HEK293 (cell line): Measurements from ENCODE around the gene RACGAP1.

ENCODE experiments used
- CTCF ChIA-PET: fragments of 350-600 bp; formaldehyde crosslinking; extraction: SDS; loops from one replicate; lab custom pipeline; 2021; ENCODE audit warnings: antibody characterized with exemption; lab: Yijun Ruan, JAX
- POLR2A ChIA-PET: fragments of 300-600 bp; formaldehyde crosslinking; extraction: SDS; loops from one replicate; lab custom pipeline; 2020; ENCODE audit warnings: antibody characterized with exemption, inconsistent platforms; lab: Yijun Ruan, JAX
- H3K27ac ChIP-seq: fragments of 200-500 bp; sonication (Bioruptor generic); 2 replicates; pipeline ENCODE4 v1.5.1; 2014; ENCODE audit warnings: low read depth, low read length, control low read depth, inconsistent platforms; ENCODE audit errors: extremely low read depth
- H3K36me3 ChIP-seq, 2 experiments: fragments of 200-500 bp in 1 of 2; sonication (Bioruptor generic) in 1 of 2; 1 replicate in 1 of 2; 2 replicates in 1 of 2; pipeline ENCODE4 v1.5.1; 2014 to 2017; ENCODE audit warnings: inconsistent platforms in 2 of 2, low read length in 2 of 2; ENCODE audit not compliant: control insufficient read depth in 2 of 2, insufficient read depth in 1 of 2
- H3K4me1 ChIP-seq: fragments of 200-500 bp; sonication (Bioruptor generic); 2 replicates; pipeline ENCODE4 v1.5.1; 2014; ENCODE audit warnings: mild to moderate bottlenecking, low read length, inconsistent platforms; ENCODE audit not compliant: control insufficient read depth, insufficient read depth
- H3K4me3 ChIP-seq: 2 replicates; pipeline ENCODE4 v1.5.1; 2011; ENCODE audit warnings: low read depth, mild to moderate bottlenecking, control low read depth, low read length, moderate library complexity
- H3K9me3 ChIP-seq: fragments of 200-500 bp; sonication (Bioruptor generic); 2 replicates; pipeline ENCODE4 v1.5.1; 2014; ENCODE audit warnings: low read depth, low read length, inconsistent platforms; ENCODE audit not compliant: control insufficient read depth, insufficient read depth
- AEBP2 ChIP-seq: fragments of 450-650 bp; formaldehyde crosslinking; IDR thresholded peaks from 2 replicates; pipeline ENCODE4 v1.5.1; 2016; ENCODE audit warnings: missing biosample characterization, missing genetic modification characterization, borderline replicate concordance
- CTCF ChIP-seq: fragments of 450-650 bp; formaldehyde crosslinking; IDR thresholded peaks from 2 replicates; pipeline ENCODE4 v1.5.1; 2016; ENCODE audit warnings: missing biosample characterization, missing genetic modification characterization
- EGR2 ChIP-seq: fragments of 450-650 bp; formaldehyde crosslinking; IDR thresholded peaks from 2 replicates; pipeline ENCODE4 v1.5.1; 2016; ENCODE audit warnings: low read depth, missing biosample characterization, missing genetic modification characterization
- KLF16 ChIP-seq: fragments of 450-650 bp; formaldehyde crosslinking; IDR thresholded peaks from 2 replicates; pipeline ENCODE4 v1.5.1; 2017; ENCODE audit warnings: missing biosample characterization, missing genetic modification characterization
- OSR2 ChIP-seq: fragments of 450-650 bp; formaldehyde crosslinking; IDR thresholded peaks from 2 replicates; pipeline ENCODE4 v1.5.1; 2016; ENCODE audit warnings: missing biosample characterization, missing genetic modification characterization
- ZBTB44 ChIP-seq: fragments of 450-650 bp; IDR thresholded peaks from 2 replicates; pipeline ENCODE4 v1.5.1; 2018; ENCODE audit warnings: missing biosample characterization, mild to moderate bottlenecking, missing genetic modification characterization
- ZFHX2 ChIP-seq: fragments of 450-650 bp; formaldehyde crosslinking; conservative IDR thresholded peaks from 2 replicates; pipeline ENCODE4 v1.5.1; 2016; ENCODE audit warnings: missing biosample characterization, missing genetic modification characterization
- ZNF324 ChIP-seq: fragments of 450-650 bp; formaldehyde crosslinking; IDR thresholded peaks from 2 replicates; pipeline ENCODE4 v1.5.1; 2016; ENCODE audit warnings: missing biosample characterization, missing genetic modification characterization
- ZNF433 ChIP-seq: fragments of 450-650 bp; formaldehyde crosslinking; IDR thresholded peaks from 2 replicates; pipeline ENCODE4 v1.5.1; 2016; ENCODE audit warnings: missing biosample characterization, missing genetic modification characterization, low read depth
- ZNF600 ChIP-seq: fragments of 450-650 bp; formaldehyde crosslinking; IDR thresholded peaks from 2 replicates; pipeline ENCODE4 v1.5.1; 2016; ENCODE audit warnings: missing biosample characterization, missing genetic modification characterization
- ZNF664 ChIP-seq: fragments of 450-650 bp; formaldehyde crosslinking; IDR thresholded peaks from 2 replicates; pipeline ENCODE4 v1.5.1; 2016; ENCODE audit warnings: missing biosample characterization, missing genetic modification characterization
- ZNF670 ChIP-seq: fragments of 450-650 bp; formaldehyde crosslinking; IDR thresholded peaks from 2 replicates; pipeline ENCODE4 v1.5.1; 2016; ENCODE audit warnings: missing biosample characterization, missing genetic modification characterization, low read depth
- ZNF701 ChIP-seq: fragments of 450-650 bp; formaldehyde crosslinking; IDR thresholded peaks from 2 replicates; pipeline ENCODE4 v1.5.1; 2016; ENCODE audit warnings: missing biosample characterization, missing genetic modification characterization
- ZSCAN5A ChIP-seq: fragments of 450-650 bp; formaldehyde crosslinking; IDR thresholded peaks from 2 replicates; pipeline ENCODE4 v1.5.1; 2016; ENCODE audit warnings: missing biosample characterization, missing genetic modification characterization

RACGAP1 gene

GRCh38 chr12:49974677-49975317, 50.5 kb downstream of the RACGAP1 start:
- POLR2A ChIA-PET, result no interaction called here

GRCh38 chr12:49974231-49974675, 51.0 kb downstream of the RACGAP1 start:
- Histone ChIP-seq H3K9me3 (no peaks in the 10 kb centered on the region), H3K4me1 (no peaks in the 10 kb centered on the region), H3K4me3 (no peak overlapping the region), H3K27ac (no peak overlapping the region), H3K36me3 (peaks cover 0 to 3% of the 10 kb centered on the region in 2 experiments; a peak in 1 of 3 replicates)
- ChIA-PET POLR2A (no interaction called here), CTCF (interaction anchor here (0.5 to 2.8 kb wide), 5 partner anchors 7 to 117 kb away, joined by 4 to 13 read pairs (median 4); no protein-coding TSS in a partner anchor)
- TF ChIP-seq ZNF664 (no peak), ZNF600 (tag by site-specific recombination) (peak; percentile 39; the same call in 1 of the 2 replicates), AEBP2 (tag by site-specific recombination) (no peak), EGR2 (no peak), CTCF (tag by site-specific recombination) (peak; percentile 52; the same call in 1 of the 2 replicates), KLF16 (tag by site-specific recombination) (no peak), ZNF433 (tag by site-specific recombination) (no peak), ZBTB44 (tag by site-specific recombination) (no peak), ZNF324 (tag by site-specific recombination) (no peak)

More at GRCh38 chr12:49974677-49975317, 50.5 kb downstream of the RACGAP1 start:
- CTCF ChIA-PET, result interaction anchor here (0.5 to 2.8 kb wide), 6 partner anchors 8 to 117 kb away, joined by 3 to 13 read pairs (median 4); no protein-coding TSS in a partner anchor
- Histone ChIP-seq H3K36me3 (peaks cover 0 to 3% of the 10 kb centered on the region in 2 experiments; a peak in 1 of 3 replicates), H3K9me3 (no peaks in the 10 kb centered on the region), H3K27ac (no peak overlapping the region), H3K4me3 (no peak overlapping the region), H3K4me1 (no peaks in the 10 kb centered on the region)
- TF ChIP-seq ZNF670 (tag by site-specific recombination) (no peak), ZFHX2 (tag by site-specific recombination) (peak; percentile 22; the same call in 1 of the 2 replicates), ZSCAN5A (tag by site-specific recombination) (no peak)

- Histone ChIP-seq H3K27ac (no peak overlapping the region), H3K4me3 (no peak overlapping the region), H3K36me3 (peaks cover 0 to 3% of the 10 kb centered on the region in 2 experiments; a peak in 1 of 3 replicates), H3K9me3 (no peaks in the 10 kb centered on the region), H3K4me1 (no peaks in the 10 kb centered on the region)
- ChIA-PET POLR2A (no interaction called here), CTCF (interaction anchor here (0.7 kb wide), 1 partner anchor 392 kb away, joined by 3 read pairs; no protein-coding TSS in a partner anchor)
- no peak for TF ChIP-seq OSR2
- TF ChIP-seq ZNF701 (tag by site-specific recombination), result no peak
These were observed 51.9 kb downstream of the RACGAP1 start for GRCh38 chr12:49973361-49973830.
